Neural progenitor cell (in vitro differentiated cells): Measurements from ENCODE around the gene ZDHHC13.

Experiments
- CTCF ChIP-seq: fragments of 200-600 bp; sonication (generic); IDR thresholded peaks from 2 replicates; pipeline ENCODE4 v1.5.1; 2017; ENCODE audit warnings: antibody characterized with exemption, mild to moderate bottlenecking
- EZH2 ChIP-seq: fragments of 200-600 bp; sonication (generic); IDR thresholded peaks from 2 replicates; pipeline ENCODE4 v1.6.1; 2017; ENCODE audit warnings: antibody characterized with exemption, mild to moderate bottlenecking, moderate library complexity
- EZH2phosphoT487 ChIP-seq: fragments of 200-600 bp; sonication (generic); IDR thresholded peaks from 2 replicates; pipeline ENCODE4 v1.6.1; 2017; ENCODE audit warnings: antibody characterized with exemption

GRCh38 chr11:19080579-19080993 is 36.4 kb upstream of the ZDHHC13 start:
- no peak for TF ChIP-seq CTCF
- no peak for TF ChIP-seq EZH2phosphoT487
- no peak for TF ChIP-seq EZH2
